ENCODE results near the gene RAB3IL1.

DNA sequence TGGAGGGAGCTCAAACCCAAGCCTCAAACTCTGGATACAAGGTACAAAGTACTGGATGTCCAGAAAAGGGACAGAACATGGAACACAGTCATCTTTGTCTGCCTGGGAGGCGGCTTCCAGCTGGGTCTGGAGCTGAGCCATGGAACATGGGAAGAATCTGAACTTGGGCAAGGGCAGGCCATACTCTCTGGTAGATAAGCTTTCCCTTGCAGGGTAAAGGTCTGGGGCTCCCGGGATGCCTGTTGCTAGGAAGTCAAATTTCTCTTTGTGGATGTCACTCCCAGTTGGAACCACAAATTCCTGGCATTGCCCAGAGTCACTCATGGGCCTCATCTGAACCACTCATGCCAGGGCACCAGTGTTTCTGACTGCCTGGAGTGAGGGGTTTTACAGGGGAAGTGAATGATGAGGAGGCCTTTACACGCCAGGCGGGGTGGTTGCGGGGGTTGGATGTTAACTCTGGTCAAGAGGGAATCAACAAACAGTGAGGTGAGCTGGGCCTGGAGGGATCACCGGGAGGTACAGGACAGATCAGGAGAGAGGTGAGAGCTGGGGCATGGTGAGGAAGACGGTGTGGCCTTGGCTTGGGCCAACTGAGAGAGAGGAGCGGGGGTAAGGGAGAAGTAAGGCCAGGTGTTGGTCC is 44.3 kb upstream of the RAB3IL1 start:
- TF ChIP-seq, protein P1, sequence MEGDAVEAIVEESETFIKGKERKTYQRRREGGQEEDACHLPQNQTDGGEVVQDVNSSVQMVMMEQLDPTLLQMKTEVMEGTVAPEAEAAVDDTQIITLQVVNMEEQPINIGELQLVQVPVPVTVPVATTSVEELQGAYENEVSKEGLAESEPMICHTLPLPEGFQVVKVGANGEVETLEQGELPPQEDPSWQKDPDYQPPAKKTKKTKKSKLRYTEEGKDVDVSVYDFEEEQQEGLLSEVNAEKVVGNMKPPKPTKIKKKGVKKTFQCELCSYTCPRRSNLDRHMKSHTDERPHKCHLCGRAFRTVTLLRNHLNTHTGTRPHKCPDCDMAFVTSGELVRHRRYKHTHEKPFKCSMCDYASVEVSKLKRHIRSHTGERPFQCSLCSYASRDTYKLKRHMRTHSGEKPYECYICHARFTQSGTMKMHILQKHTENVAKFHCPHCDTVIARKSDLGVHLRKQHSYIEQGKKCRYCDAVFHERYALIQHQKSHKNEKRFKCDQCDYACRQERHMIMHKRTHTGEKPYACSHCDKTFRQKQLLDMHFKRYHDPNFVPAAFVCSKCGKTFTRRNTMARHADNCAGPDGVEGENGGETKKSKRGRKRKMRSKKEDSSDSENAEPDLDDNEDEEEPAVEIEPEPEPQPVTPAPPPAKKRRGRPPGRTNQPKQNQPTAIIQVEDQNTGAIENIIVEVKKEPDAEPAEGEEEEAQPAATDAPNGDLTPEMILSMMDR (IDR thresholded peaks at IDR 0.05), result no peak
- no peak for TF ChIP-seq EP300 (IDR thresholded peaks at IDR 0.05)
